Breast epithelium (tissue), 3 donors: ENCODE results near the gene AMN1.

Source experiments
- POLR2A ChIP-seq: fragments of 450-650 bp; IDR thresholded peaks from one replicate; pipeline ENCODE4 v1.6.1; 2016; ENCODE audit warnings: antibody characterized with exemption, mild to moderate bottlenecking, moderate library complexity
- TF ChIP-seq, protein P1 (sequence below), 3 donors: fragments of 450-650 bp; IDR thresholded peaks; one replicate each; pipeline ENCODE4 v1.5.1; 2016 to 2017; ENCODE audit warnings: antibody characterized with exemption in 3 of 3, mild to moderate bottlenecking in 3 of 3, moderate library complexity in 3 of 3

DNA sequence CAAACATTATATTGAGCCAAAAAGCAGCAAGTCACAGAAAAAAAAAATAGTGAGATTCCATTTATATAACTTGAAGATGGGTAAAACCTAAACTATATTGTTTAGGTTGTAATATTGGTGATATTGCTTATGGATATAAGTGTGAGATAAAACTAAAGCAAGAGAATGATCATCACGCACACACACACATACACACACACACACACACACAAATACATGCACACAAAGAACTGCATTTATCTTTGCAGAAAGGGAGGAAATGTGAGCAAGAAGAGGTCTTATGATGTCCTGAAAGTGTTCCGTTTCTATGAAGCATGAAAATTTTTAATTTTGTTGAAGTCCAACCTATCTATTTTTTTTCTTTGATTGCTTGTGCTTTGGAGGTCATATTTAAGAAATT, 16.4 kb upstream of the AMN1 start:
- TF ChIP-seq, protein P1, sequence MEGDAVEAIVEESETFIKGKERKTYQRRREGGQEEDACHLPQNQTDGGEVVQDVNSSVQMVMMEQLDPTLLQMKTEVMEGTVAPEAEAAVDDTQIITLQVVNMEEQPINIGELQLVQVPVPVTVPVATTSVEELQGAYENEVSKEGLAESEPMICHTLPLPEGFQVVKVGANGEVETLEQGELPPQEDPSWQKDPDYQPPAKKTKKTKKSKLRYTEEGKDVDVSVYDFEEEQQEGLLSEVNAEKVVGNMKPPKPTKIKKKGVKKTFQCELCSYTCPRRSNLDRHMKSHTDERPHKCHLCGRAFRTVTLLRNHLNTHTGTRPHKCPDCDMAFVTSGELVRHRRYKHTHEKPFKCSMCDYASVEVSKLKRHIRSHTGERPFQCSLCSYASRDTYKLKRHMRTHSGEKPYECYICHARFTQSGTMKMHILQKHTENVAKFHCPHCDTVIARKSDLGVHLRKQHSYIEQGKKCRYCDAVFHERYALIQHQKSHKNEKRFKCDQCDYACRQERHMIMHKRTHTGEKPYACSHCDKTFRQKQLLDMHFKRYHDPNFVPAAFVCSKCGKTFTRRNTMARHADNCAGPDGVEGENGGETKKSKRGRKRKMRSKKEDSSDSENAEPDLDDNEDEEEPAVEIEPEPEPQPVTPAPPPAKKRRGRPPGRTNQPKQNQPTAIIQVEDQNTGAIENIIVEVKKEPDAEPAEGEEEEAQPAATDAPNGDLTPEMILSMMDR (IDR thresholded peaks at IDR 0.05), result no peak
- TF ChIP-seq POLR2A, result no peak
